CD1c-positive myeloid dendritic cell (primary cell): ENCODE data around the gene SRPK2.

Experiments used
- DNase-seq: peaks from one replicate; pipeline ENCODE4 v3.0.0-alpha.2; 2016; ENCODE audit errors: extremely low spot score

SRPK2 gene

GRCh38 chr7:105137898-105138297 is 250.8 kb downstream of the SRPK2 start:
- DNase-seq: no peak

GRCh38 chr7:105136221-105136620 is 252.5 kb downstream of the SRPK2 start:
- DNase-seq: no peak

GRCh38 chr7:105133986-105134655 is 254.6 kb downstream of the SRPK2 start:
- no peak for DNase-seq

- no peak for DNase-seq
Observed at GRCh38 chr7:105133358-105133757, 255.4 kb downstream of the SRPK2 start.

GRCh38 chr7:105132835-105133234 is 255.9 kb downstream of the SRPK2 start:
- no peak for DNase-seq

- no peak for DNase-seq
Observed at GRCh38 chr7:105132335-105132734, 256.4 kb downstream of the SRPK2 start.

GRCh38 chr7:105131890-105132289 is 256.8 kb downstream of the SRPK2 start:
- DNase-seq: no peak

GRCh38 chr7:105131033-105131656 is 257.6 kb downstream of the SRPK2 start:
- no peak for DNase-seq

- no peak for DNase-seq
Observed at GRCh38 chr7:105130580-105130979, 258.1 kb downstream of the SRPK2 start.

- DNase-seq: no peak
Observed at GRCh38 chr7:105130048-105130447, 258.7 kb downstream of the SRPK2 start.

- no peak for DNase-seq
Observed at GRCh38 chr7:105127179-105127578, 261.5 kb downstream of the SRPK2 start.

- no peak for DNase-seq
Observed at GRCh38 chr7:105126436-105126975, 262.2 kb downstream of the SRPK2 start.

GRCh38 chr7:105125745-105126144 is 263.0 kb downstream of the SRPK2 start:
- no peak for DNase-seq

- no peak for DNase-seq
Observed at GRCh38 chr7:105122619-105123018, 266.1 kb downstream of the SRPK2 start.

GRCh38 chr7:105118612-105119600 is 269.8 kb downstream of the SRPK2 start:
- no peak for DNase-seq

GRCh38 chr7:105112440-105113418 is 276.0 kb downstream of the SRPK2 start:
- DNase-seq: no peak

GRCh38 chr7:105107458-105107857 is 281.3 kb downstream of the SRPK2 start:
- DNase-seq: no peak

GRCh38 chr7:105106473-105106872 is 282.2 kb downstream of the SRPK2 start:
- no peak for DNase-seq

GRCh38 chr7:105105579-105105978 is 283.1 kb downstream of the SRPK2 start:
- no peak for DNase-seq

GRCh38 chr7:105102557-105103352 is 286.0 kb downstream of the SRPK2 start:
- DNase-seq: no peak
